GM20000 (cell line): ENCODE measurements around the gene AMMECR1L.
A peak's percentile ranks its signal among the peaks of the same experiment; 100 is the strongest.

Experiments used
- DNase-seq: peaks from one replicate; pipeline ENCODE4 v3.0.0; 2012; ENCODE audit warnings: low spot score
- CTCF ChIP-seq: IDR thresholded peaks from 2 replicates; pipeline ENCODE4 v1.5.1; 2012; ENCODE audit warnings: mild to moderate bottlenecking, control low read depth; ENCODE audit errors: extremely low read depth, missing control alignments

AMMECR1L gene

GRCh38 chr2:127865926-127866325 lies 19.8 kb downstream of the AMMECR1L start:
- no peak for TF ChIP-seq CTCF
- DNase-seq, result no peak

- TF ChIP-seq CTCF, result peak; percentile 4
- no peak for DNase-seq
Measured at GRCh38 chr2:127864877-127865276, 20.9 kb downstream of the AMMECR1L start.

- TF ChIP-seq CTCF, result no peak
- DNase-seq, result no peak
Measured at GRCh38 chr2:127862228-127862627, 23.5 kb downstream of the AMMECR1L start.

DNA sequence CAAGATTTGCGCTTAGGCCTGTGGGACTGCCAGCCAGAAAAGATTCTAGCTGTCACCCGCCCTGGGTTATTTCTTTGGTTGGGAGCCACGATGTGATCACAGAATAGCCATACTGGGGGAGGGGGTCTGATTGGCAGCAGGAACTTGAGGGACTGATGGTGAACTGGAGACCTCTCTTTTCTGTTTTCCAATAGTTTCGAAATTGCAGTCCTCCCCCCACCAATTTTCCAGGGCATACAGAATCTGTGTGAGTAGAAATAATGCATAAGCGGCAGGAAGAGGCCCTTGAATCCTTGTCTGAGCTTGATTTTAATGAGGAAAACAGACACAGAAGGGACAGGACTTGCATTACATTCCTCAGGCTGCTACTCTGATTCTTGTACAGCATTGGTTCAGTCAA lies 25.6 kb downstream of the AMMECR1L start:
- no peak for DNase-seq
- no peak for TF ChIP-seq CTCF

DNA sequence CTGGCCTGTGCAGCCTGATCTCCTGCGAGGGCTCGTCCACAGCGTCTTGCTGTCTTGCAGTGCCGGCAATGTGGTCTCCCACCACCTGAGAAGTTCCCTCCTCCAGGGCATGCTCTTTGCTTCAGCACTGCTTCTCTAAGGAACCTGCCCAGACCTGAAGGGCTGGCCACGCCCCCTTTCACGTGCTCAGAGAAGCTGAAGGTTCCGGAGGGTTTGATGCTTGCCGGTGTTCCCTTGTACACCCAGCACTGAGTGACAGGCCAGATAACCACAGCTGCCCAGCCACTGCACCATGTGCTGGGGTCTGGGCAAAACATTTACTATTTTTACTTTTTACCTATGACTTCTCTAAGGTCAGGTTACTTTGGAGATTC lies 26.1 kb downstream of the AMMECR1L start:
- TF ChIP-seq CTCF, result no peak
- peak; percentile 52 for DNase-seq

DNA sequence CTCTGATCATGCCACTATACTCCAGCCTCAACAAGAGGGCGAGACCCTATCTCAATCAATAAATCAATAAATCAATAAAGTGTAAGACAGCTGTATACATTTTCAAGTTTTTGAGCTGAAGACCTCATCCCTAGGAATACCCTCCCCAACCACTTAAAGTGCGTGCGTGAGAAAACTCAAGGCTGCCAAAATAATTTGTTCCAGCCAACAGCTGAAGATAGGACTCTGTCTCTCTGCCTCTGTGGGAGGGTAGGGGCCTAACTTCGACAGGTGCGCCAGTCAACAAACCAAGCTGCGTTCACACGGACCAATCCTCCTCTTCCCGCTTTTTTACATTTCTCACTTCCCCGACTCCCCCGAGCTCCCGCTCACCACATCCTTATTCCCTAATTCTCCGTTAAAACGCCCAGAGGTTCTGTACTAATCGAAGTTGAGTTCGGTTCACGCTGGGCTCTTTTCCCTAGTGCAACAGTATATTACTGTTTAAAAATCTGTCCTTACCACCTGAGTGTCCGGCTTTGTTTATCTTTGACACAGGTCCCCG lies 28.4 kb downstream of the AMMECR1L start:
- peak; percentile 45 for DNase-seq

GRCh38 chr2:127853671-127854070 lies 32.1 kb downstream of the AMMECR1L start:
- TF ChIP-seq CTCF, result no peak
- no peak for DNase-seq

More for the DNA sequence above, 28.4 kb downstream of the AMMECR1L start:
- TF ChIP-seq CTCF, result no peak
